Measurements from ENCODE around the gene TNFRSF8. TPM values are rescaled to one million over a fixed set of nuclear protein-coding genes. Genes with fewer than 3 reads are reported as not detected.
A peak's percentile ranks its signal among the peaks of the same experiment; 100 is the strongest.

The TNFRSF8 gene
- total RNA-seq (under 1 TPM in 4 of 5 donors, not detected in 1; 0.20 to 0.53 (median 0.33) TPM), total RNA-seq (0.06 to 20.8 (median 0.67) reads per million in 29 experiments)
- total RNA-seq (2013), result 0.33 TPM

- no peaks in the 10 kb centered on the region for H3K36me3 ChIP-seq (ENCODE audit: control insufficient read depth in 2 of 2, extremely low read depth in 1 of 2, insufficient read depth in 1 of 2, low read length in 1 of 2)
- ATAC-seq (replicated peaks in 1 of 4) (peak; percentile 61 to 72 (median 70)), DNase-seq (peak in 9 of 35 experiments; percentile 6 to 49 (median 15))
- peak within 1 kb of the TSS; percentile 34 to 49 for H3K4me3 ChIP-seq (ENCODE audit: control insufficient read depth in 1 of 2, extremely low read depth in 1 of 2, low read length in 1 of 2)
- Mint-ChIP-seq H3K27me3 (peaks cover 34 to 56% of the 10 kb centered on the region in 2 donors), H3K27ac (peak within 1 kb of the TSS in 1 of 2 donors; percentile 36), H3K36me3 (no peaks in the 10 kb centered on the region), H3K9me3 (no peaks in the 10 kb centered on the region), H3K4me1 (peaks cover 28 to 41% (median 41%) of the 10 kb centered on the region in 3 donors), H3K4me3 (peak within 1 kb of the TSS; percentile 59 to 65 (median 62))
- CTCF ChIA-PET, result no interaction called here
- WGBS (ENCODE audit: insufficient coverage), result 2% methylated on average over 69 of the region's 72 CpGs
- peaks cover 8 to 65% of the 10 kb centered on the region in 2 experiments for H3K27me3 ChIP-seq (replicated peaks in 1 of 2; ENCODE audit: control insufficient read depth in 2 of 2, extremely low read depth in 1 of 2, insufficient read depth in 2 of 2, low read length in 1 of 2)
- H3K27ac ChIP-seq (ENCODE audit: low read length), result no peak within 1 kb of the TSS
- POLR2A ChIA-PET, result interaction anchor here in 1 of 2 donors (0.5 kb wide), 2 partner anchors 13 to 1790 kb away, joined by 3 to 5 read pairs; no protein-coding TSS in a partner anchor
- peaks cover 2 to 48% of the 10 kb centered on the region in 2 experiments for H3K4me1 ChIP-seq (ENCODE audit: control insufficient read depth in 1 of 2, extremely low read depth in 1 of 2, insufficient read depth in 2 of 2, low read length in 2 of 2)
- no peaks in the 10 kb centered on the region for H3K9me3 ChIP-seq
These were observed at the start of gene TNFRSF8 for GRCh38 chr1:12063141-12064072. TNFRSF8 (plus strand) TSS chr1:12063303; CDS start chr1:12063599, 296 bp downstream.

GRCh38 chr1:12014141-12014991 is 48.7 kb upstream of the TNFRSF8 start:
- Mint-ChIP-seq H3K27ac (peak overlapping the region; percentile 64 to 72), H3K4me3 (no peak overlapping the region), H3K4me1 (peaks cover 0 to 15% (median 11%) of the 10 kb centered on the region in 3 donors), H3K9me3 (no peaks in the 10 kb centered on the region), H3K27me3 (no peaks in the 10 kb centered on the region), H3K36me3 (peaks cover 18% of the 10 kb centered on the region)
- ATAC-seq (replicated peaks in 1 of 4) (no peak), DNase-seq (no peak)
- Histone ChIP-seq H3K4me3 (ENCODE audit: control insufficient read depth in 1 of 2, extremely low read depth in 1 of 2, low read length in 1 of 2) (no peak overlapping the region), H3K27me3 (replicated peaks in 1 of 2; ENCODE audit: control insufficient read depth in 2 of 2, extremely low read depth in 1 of 2, insufficient read depth in 2 of 2, low read length in 1 of 2) (no peaks in the 10 kb centered on the region), H3K4me1 (ENCODE audit: control insufficient read depth in 1 of 2, extremely low read depth in 1 of 2, insufficient read depth in 2 of 2, low read length in 2 of 2) (peaks cover 0 to 4% of the 10 kb centered on the region in 2 experiments), H3K9me3 (no peaks in the 10 kb centered on the region), H3K27ac (ENCODE audit: low read length) (no peak overlapping the region), H3K36me3 (ENCODE audit: control insufficient read depth in 2 of 2, extremely low read depth in 1 of 2, insufficient read depth in 1 of 2, low read length in 1 of 2) (peaks cover 3 to 33% of the 10 kb centered on the region in 2 donors)
- ChIA-PET CTCF (no interaction called here), POLR2A (no interaction called here)
- WGBS (ENCODE audit: insufficient coverage), result 94% methylated on average over 12 of the region's 16 CpGs

GRCh38 chr1:12015001-12015491 is 48.1 kb upstream of the TNFRSF8 start:
- ATAC-seq (replicated peaks in 1 of 4), result no peak
- CTCF ChIA-PET, result no interaction called here
- peaks cover 13% of the 10 kb centered on the region for H3K36me3 Mint-ChIP-seq

GRCh38 chr1:12015499-12015898 is 47.6 kb upstream of the TNFRSF8 start:
- Mint-ChIP-seq H3K9me3 (no peaks in the 10 kb centered on the region), H3K4me3 (no peak overlapping the region), H3K4me1 (peaks cover 7 to 22% (median 17%) of the 10 kb centered on the region in 3 donors), H3K27me3 (no peaks in the 10 kb centered on the region), H3K36me3 (peaks cover 13% of the 10 kb centered on the region), H3K27ac (no peak overlapping the region)
- CTCF ChIA-PET, result interaction anchor here in 1 of 2 donors (0.6 kb wide), 1 partner anchor 19 kb away, joined by 4 read pairs; no protein-coding TSS in a partner anchor
- H3K27ac ChIP-seq (ENCODE audit: low read length), result no peak overlapping the region
- no peaks in the 10 kb centered on the region for H3K27me3 ChIP-seq (replicated peaks in 1 of 2; ENCODE audit: control insufficient read depth in 2 of 2, extremely low read depth in 1 of 2, insufficient read depth in 2 of 2, low read length in 1 of 2)
- H3K36me3 ChIP-seq (ENCODE audit: control insufficient read depth in 2 of 2, extremely low read depth in 1 of 2, insufficient read depth in 1 of 2, low read length in 1 of 2), result peaks cover 0 to 25% of the 10 kb centered on the region in 2 donors
- ATAC-seq (replicated peaks in 1 of 4) (no peak), DNase-seq (no peak)
- no peaks in the 10 kb centered on the region for H3K9me3 ChIP-seq
- H3K4me1 ChIP-seq (ENCODE audit: control insufficient read depth in 1 of 2, extremely low read depth in 1 of 2, insufficient read depth in 2 of 2, low read length in 2 of 2), result peaks cover 5 to 15% of the 10 kb centered on the region in 2 experiments
- H3K4me3 ChIP-seq (ENCODE audit: control insufficient read depth in 1 of 2, extremely low read depth in 1 of 2, low read length in 1 of 2), result no peak overlapping the region
- no CpG with 5 or more reads among the region's 9 CpGs for WGBS (ENCODE audit: insufficient coverage)
- POLR2A ChIA-PET, result no interaction called here

More at GRCh38 chr1:12015001-12015491, 48.1 kb upstream of the TNFRSF8 start:
- Histone ChIP-seq H3K9me3 (no peaks in the 10 kb centered on the region), H3K27me3 (replicated peaks in 1 of 2; ENCODE audit: control insufficient read depth in 2 of 2, extremely low read depth in 1 of 2, insufficient read depth in 2 of 2, low read length in 1 of 2) (no peaks in the 10 kb centered on the region), H3K4me3 (ENCODE audit: control insufficient read depth in 1 of 2, extremely low read depth in 1 of 2, low read length in 1 of 2) (no peak overlapping the region), H3K27ac (ENCODE audit: low read length) (no peak overlapping the region), H3K36me3 (ENCODE audit: control insufficient read depth in 2 of 2, extremely low read depth in 1 of 2, insufficient read depth in 1 of 2, low read length in 1 of 2) (peaks cover 0 to 30% of the 10 kb centered on the region in 2 donors), H3K4me1 (ENCODE audit: control insufficient read depth in 1 of 2, extremely low read depth in 1 of 2, insufficient read depth in 2 of 2, low read length in 2 of 2) (peaks cover under 1 to 11% of the 10 kb centered on the region in 2 experiments)
- H3K27me3 Mint-ChIP-seq, result no peaks in the 10 kb centered on the region
- POLR2A ChIA-PET, result no interaction called here
- no peak for DNase-seq
- H3K27ac Mint-ChIP-seq, result peak overlapping the region in 1 of 2 donors; percentile 37
- H3K9me3 Mint-ChIP-seq, result no peaks in the 10 kb centered on the region
- no peak overlapping the region for H3K4me3 Mint-ChIP-seq
- H3K4me1 Mint-ChIP-seq, result peaks cover 4 to 18% (median 14%) of the 10 kb centered on the region in 3 donors
- no CpG with 5 or more reads among the region's 10 CpGs for WGBS (ENCODE audit: insufficient coverage)

- no peaks in the 10 kb centered on the region for H3K9me3 Mint-ChIP-seq
- DNase-seq (no peak), ATAC-seq (replicated peaks in 1 of 4) (no peak)
- no peaks in the 10 kb centered on the region for H3K27me3 Mint-ChIP-seq
- H3K4me1 Mint-ChIP-seq, result peaks cover 7 to 22% (median 22%) of the 10 kb centered on the region in 3 donors
- ChIA-PET POLR2A (interaction anchor here in 1 of 2 donors (0.7 kb wide), 1 partner anchor 21 kb away, joined by 8 read pairs; no protein-coding TSS in a partner anchor), CTCF (interaction anchor here (0.6 kb wide), 2 partner anchors 18 to 278 kb away, joined by 3 to 4 read pairs; no protein-coding TSS in a partner anchor)
- H3K36me3 Mint-ChIP-seq, result peaks cover 13% of the 10 kb centered on the region
- H3K4me3 Mint-ChIP-seq, result no peak overlapping the region
- H3K27ac Mint-ChIP-seq, result peak overlapping the region in 1 of 2 donors; percentile 48
- no CpG with 5 or more reads among the region's 3 CpGs for WGBS (ENCODE audit: insufficient coverage)
- H3K27ac ChIP-seq (ENCODE audit: low read length), result no peak overlapping the region
- H3K36me3 ChIP-seq (ENCODE audit: control insufficient read depth in 2 of 2, extremely low read depth in 1 of 2, insufficient read depth in 1 of 2, low read length in 1 of 2), result peaks cover 0 to 19% of the 10 kb centered on the region in 2 donors
- no peaks in the 10 kb centered on the region for H3K27me3 ChIP-seq (replicated peaks in 1 of 2; ENCODE audit: control insufficient read depth in 2 of 2, extremely low read depth in 1 of 2, insufficient read depth in 2 of 2, low read length in 1 of 2)
- H3K9me3 ChIP-seq, result no peaks in the 10 kb centered on the region
- H3K4me1 ChIP-seq (ENCODE audit: control insufficient read depth in 1 of 2, extremely low read depth in 1 of 2, insufficient read depth in 2 of 2, low read length in 2 of 2), result peaks cover 5 to 20% of the 10 kb centered on the region in 2 experiments
- no peak overlapping the region for H3K4me3 ChIP-seq (ENCODE audit: control insufficient read depth in 1 of 2, extremely low read depth in 1 of 2, low read length in 1 of 2)
These were observed 46.9 kb upstream of the TNFRSF8 start for GRCh38 chr1:12016182-12016581.
